ENCODE data around the gene BMPR1A. TPM values are rescaled to one million over a fixed set of nuclear protein-coding genes. Genes with fewer than 3 reads are reported as not detected.

Gene BMPR1A
- total RNA-seq, 1 experiment from 2014 or later, result 104 TPM

GRCh38 chr10:86848747-86849146, 92.3 kb downstream of the BMPR1A start (continued):
- TF ChIP-seq IRF1 (CRISPR knock-in tag; IDR thresholded peaks at IDR 0.05), result no peak

GRCh38 chr10:86849181-86849894, 92.9 kb downstream of the BMPR1A start:
- ChIA-PET POLR2A (interaction anchor here (2.5 kb wide), 1 partner anchor 9 kb away, joined by 6 read pairs; no protein-coding TSS in a partner anchor), CTCF (no interaction called here)
- Mint-ChIP-seq H3K27ac (peak overlapping the region; percentile 64), H3K4me1 (peaks cover 51% of the 10 kb centered on the region), H3K4me3 (no peak overlapping the region), H3K9me3 (no peaks in the 10 kb centered on the region), H3K27me3 (ENCODE audit: low read depth) (no peaks in the 10 kb centered on the region), H3K36me3 (peaks cover 13% of the 10 kb centered on the region)
- ATAC-seq, result no peak
- no peak for TF ChIP-seq ZNF121 (CRISPR knock-in tag; IDR thresholded peaks at IDR 0.05)
- no peak for TF ChIP-seq FOXP1 (CRISPR knock-in tag; IDR thresholded peaks at IDR 0.05; ENCODE audit: borderline replicate concordance)
- TF ChIP-seq SMAD3 (CRISPR knock-in tag; IDR thresholded peaks at IDR 0.05; ENCODE audit: borderline replicate concordance), result no peak
- TF ChIP-seq ZNF423 (CRISPR knock-in tag; IDR thresholded peaks at IDR 0.05), result no peak
- no peak for DNase-seq (ENCODE audit: low spot score)

GRCh38 chr10:86850481-86850880, 94.1 kb downstream of the BMPR1A start:
- TF ChIP-seq ZNF121 (CRISPR knock-in tag; IDR thresholded peaks at IDR 0.05) (peak; percentile 99), GTF2I (CRISPR knock-in tag; conservative IDR thresholded peaks at IDR 0.05) (0 out of 2 replicates have a peak, but pooled peaks have one; percentile 20), MAX (CRISPR knock-in tag; IDR thresholded peaks at IDR 0.05) (no peak), USF2 (CRISPR knock-in tag; IDR thresholded peaks at IDR 0.05) (no peak), ZNF671 (CRISPR knock-in tag; IDR thresholded peaks at IDR 0.05) (no peak)
- ChIA-PET POLR2A (interaction anchor here (2.5 kb wide), 1 partner anchor 10 kb away, joined by 6 read pairs; no protein-coding TSS in a partner anchor), CTCF (interaction anchor here (1.0 kb wide), 1 partner anchor 18 kb away, joined by 4 read pairs; no protein-coding TSS in a partner anchor)
- ATAC-seq (no peak), DNase-seq (ENCODE audit: low spot score) (no peak)
- Mint-ChIP-seq H3K27me3 (ENCODE audit: low read depth) (no peaks in the 10 kb centered on the region), H3K9me3 (no peaks in the 10 kb centered on the region), H3K27ac (peak overlapping the region; percentile 59; the same call in 1 of the 2 replicates), H3K4me1 (peaks cover 55% of the 10 kb centered on the region), H3K36me3 (peaks cover 12% of the 10 kb centered on the region), H3K4me3 (no peak overlapping the region)

GRCh38 chr10:86851328-86852207, 95.1 kb downstream of the BMPR1A start:
- ATAC-seq, result peak; percentile 25; the same call in 1 of the 2 replicates
- Mint-ChIP-seq H3K36me3 (peaks cover 16% of the 10 kb centered on the region), H3K27me3 (ENCODE audit: low read depth) (no peaks in the 10 kb centered on the region), H3K4me3 (no peak overlapping the region), H3K27ac (peak overlapping the region; percentile 91), H3K4me1 (peaks cover 63% of the 10 kb centered on the region), H3K9me3 (no peaks in the 10 kb centered on the region)
- POLR2A ChIA-PET, result interaction anchor here (1.1 to 2.5 kb wide), 2 partner anchors 11 to 19 kb away, joined by 3 to 6 read pairs; no protein-coding TSS in a partner anchor
- CTCF ChIA-PET, result interaction anchor here (1.0 kb wide), 1 partner anchor 17 kb away, joined by 4 read pairs; no protein-coding TSS in a partner anchor
- no peak for DNase-seq (ENCODE audit: low spot score)
- no peak for TF ChIP-seq OVOL2 (CRISPR knock-in tag; IDR thresholded peaks at IDR 0.05; ENCODE audit: borderline replicate concordance)
- TF ChIP-seq SMAD3 (CRISPR knock-in tag; IDR thresholded peaks at IDR 0.05; ENCODE audit: borderline replicate concordance), result no peak
- TF ChIP-seq ZNF121 (CRISPR knock-in tag; IDR thresholded peaks at IDR 0.05), result peak; percentile 88
- no peak for TF ChIP-seq JUN (CRISPR knock-in tag; IDR thresholded peaks at IDR 0.05)
- TF ChIP-seq MLX (CRISPR knock-in tag; IDR thresholded peaks at IDR 0.05), result no peak
- no peak for TF ChIP-seq CREB1 (CRISPR knock-in tag; IDR thresholded peaks at IDR 0.05)
- no peak for TF ChIP-seq HMGA2 (CRISPR knock-in tag; IDR thresholded peaks at IDR 0.05)
- TF ChIP-seq ELF4 (CRISPR knock-in tag; IDR thresholded peaks at IDR 0.05; ENCODE audit: low read depth), result no peak
